ENCODE measurements around the gene HOXA9. TPM values are rescaled to one million over a fixed set of nuclear protein-coding genes. Genes with fewer than 3 reads are reported as not detected.

Gene HOXA9
- total and polyA plus RNA-seq, 2 of the 8 experiments (the other 6 are each of a cell fraction or from before 2014, with no cell fraction given): not detected

GRCh38 chr7:27119412-27119911 is 45.9 kb downstream of the HOXA9 start (continued):
- no peak for TF ChIP-seq RNF2 (IDR thresholded peaks at IDR 0.05; ENCODE audit: borderline replicate concordance, low read depth, low read length, missing control alignments, poor library complexity, severe bottlenecking)
- TF ChIP-seq HDAC6 (IDR thresholded peaks at IDR 0.05; ENCODE audit: low read depth, low read length): no peak
- TF ChIP-seq SUZ12 (IDR thresholded peaks at IDR 0.05; ENCODE audit: low read length): no peak

All from H1 (cell line).